ENCODE data around the gene KIAA1586. TPM values are rescaled to one million over a fixed set of nuclear protein-coding genes. Genes with fewer than 3 reads are reported as not detected.
"Not testable (repeated sequence)": the region's sequence is repeated elsewhere in the genome, so short reads cannot be mapped to it uniquely, and the experiment has no call there.

KIAA1586 gene, protein sequence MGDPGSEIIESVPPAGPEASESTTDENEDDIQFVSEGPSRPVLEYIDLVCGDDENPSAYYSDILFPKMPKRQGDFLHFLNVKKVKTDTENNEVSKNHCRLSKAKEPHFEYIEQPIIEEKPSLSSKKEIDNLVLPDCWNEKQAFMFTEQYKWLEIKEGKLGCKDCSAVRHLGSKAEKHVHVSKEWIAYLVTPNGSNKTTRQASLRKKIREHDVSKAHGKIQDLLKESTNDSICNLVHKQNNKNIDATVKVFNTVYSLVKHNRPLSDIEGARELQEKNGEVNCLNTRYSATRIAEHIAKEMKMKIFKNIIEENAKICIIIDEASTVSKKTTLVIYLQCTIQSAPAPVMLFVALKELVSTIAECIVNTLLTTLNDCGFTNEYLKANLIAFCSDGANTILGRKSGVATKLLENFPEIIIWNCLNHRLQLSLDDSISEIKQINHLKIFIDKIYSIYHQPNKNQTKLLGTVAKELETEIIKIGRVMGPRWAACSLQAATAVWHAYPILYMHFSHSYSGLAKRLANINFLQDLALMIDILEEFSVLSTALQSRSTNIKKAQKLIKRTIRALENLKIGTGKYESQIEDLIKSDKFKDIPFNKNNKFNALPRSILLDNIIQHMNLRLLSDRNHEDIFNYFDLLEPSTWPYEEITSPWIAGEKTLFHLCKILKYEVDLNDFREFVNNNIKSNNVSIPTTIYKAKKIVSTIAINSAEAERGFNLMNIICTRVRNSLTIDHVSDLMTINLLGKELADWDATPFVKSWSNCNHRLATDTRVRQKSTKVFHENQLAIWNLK
- 116 TPM for total RNA-seq

DNA sequence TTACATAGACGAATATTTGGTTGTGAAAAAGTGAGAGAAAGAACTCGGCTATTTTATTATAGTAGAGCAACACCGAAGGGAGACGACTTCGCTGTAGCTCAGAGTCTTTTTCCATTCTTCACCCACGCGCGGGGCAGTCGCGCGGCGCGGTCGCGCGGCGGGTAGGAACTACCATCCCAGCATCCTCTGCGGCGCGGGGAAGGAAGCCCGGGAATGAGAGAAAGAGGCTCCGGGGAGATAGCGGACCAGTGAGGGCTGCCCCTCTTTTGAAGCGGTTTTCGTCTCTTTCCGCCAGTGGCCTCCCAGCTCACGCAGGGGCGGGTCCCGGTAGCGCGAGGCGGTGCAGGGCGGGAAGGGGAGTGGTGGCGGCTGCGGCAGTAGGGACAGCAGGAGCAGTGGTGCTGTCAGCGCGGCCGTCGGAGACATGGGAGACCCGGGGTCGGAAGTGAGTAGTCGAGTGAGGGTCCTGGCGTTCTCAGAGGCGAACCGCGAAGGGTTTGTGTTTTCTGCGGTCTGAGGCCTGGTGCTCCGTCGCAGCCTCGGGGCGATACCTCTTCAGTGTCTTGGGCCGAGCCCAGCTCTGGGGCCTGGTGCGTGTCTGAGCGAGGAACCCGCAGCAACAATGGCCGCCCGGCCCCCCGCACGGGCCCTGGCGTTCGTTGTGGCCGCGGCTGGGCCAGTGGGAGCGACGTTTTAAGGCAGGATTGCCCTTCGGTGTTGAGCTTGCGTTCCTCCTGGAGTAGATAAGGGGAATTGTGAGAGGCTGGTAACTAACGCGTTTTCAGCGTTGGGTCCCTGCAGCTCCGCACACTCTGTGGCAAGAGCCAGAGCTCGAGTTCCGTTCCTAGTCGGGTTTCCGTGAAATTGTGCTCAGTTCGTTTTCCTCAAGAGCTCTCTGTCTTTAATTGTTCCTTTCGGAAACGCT lies at the start of gene KIAA1586:
Gene KIAA1586 (plus strand): TSS at position 362 of the 925 bp plus-strand sequence. CDS start 63 bp downstream, at position 425.
- DNase-seq = peak; percentile 96

DNA sequence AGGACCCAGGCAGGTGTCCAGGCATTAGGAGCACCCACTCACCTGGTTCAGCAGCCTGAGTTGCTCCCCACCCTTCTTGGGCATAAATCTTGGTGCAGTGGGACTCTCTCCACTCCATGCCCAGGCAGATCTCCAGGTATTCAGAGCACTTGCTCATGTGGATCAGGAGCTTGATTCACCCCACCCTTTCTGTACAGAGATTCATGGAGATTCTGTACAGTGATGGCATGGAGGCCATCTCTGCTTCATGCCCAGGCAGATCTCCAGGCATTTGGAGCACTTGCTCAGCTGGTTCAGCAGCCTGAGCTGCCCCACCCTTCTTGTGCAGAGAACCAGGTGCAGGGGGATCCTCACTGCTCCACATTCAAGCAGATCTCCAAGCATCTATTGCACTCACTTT lies 47.4 kb upstream of the KIAA1586 start:
- no peak for DNase-seq

DNA sequence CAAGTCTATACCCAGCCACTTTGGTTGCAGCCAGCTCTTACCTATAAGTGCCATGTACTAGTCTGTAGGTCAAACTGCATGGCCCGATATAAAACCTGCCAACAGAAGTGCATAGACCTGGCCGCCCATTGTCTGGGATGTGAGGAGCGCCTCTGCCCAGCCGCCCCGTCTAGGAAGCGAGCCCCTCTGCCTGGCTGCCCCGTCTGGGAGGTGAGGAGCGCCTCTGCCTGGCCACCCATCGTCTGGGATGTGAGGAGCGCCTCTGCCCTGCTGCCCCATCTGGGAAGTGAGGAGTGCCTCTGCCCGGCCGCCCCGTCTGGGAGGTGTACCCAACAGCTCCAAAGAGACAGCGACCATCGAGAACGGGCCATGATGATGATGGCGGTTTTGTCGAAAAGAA lies 46.7 kb upstream of the KIAA1586 start:
- DNase-seq = not testable (repeated sequence)

DNA sequence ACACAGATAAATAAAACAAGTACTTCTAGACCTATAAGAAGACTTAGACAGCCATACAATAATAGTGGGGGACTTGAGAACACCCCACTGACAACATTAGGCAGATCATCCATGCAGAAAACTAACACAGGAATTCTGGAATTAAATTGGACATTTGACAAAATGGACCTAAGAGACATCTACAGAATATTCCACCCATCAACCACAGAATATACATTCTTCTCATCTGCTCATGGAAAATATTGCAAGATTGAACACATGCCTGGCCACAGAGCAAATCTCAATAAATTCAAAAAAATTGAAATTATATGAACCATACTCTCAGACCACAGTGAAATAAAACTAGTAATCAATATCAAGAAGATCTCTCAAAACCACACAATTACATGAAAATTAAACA lies 44.3 kb upstream of the KIAA1586 start:
- no peak for DNase-seq

DNA sequence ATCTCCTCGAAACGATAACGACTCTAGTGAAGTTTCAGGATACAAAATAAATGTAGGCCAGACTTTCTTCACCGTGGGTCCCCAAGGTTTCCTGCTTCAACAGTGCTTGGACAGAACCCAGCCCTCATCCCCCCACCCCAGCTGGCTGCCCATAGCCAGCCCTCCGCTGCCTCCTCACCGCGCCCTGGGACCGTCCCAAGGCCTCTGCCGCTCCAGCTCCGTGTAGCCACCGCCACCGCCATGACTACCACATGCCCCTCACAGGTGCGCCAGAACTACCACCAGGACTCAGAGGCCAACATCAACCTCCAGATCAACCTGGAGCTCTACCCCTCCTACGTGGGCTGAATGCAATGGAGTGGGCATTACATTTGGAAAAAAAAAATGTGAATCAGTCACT lies 42.2 kb upstream of the KIAA1586 start:
- DNase-seq = no peak

DNA sequence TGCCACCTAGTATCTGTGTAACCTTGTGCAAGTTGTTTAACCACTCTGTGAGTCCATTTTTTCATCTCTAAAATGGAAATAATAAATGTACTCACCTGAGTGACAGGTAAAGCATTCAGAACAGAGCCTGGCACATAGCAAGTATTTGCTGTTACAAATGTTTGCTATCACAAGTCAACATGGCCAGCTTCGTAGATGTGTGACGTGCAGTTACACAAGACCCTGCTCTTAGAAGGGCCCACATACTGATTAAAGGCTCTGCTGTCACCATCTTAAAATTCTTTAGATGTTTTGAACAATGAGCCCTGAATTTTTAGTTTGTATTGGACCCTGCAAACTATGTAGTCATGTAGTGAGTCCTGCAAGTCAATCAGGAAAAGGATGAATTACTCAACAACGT lies 40.4 kb upstream of the KIAA1586 start:
- no peak for DNase-seq

DNA sequence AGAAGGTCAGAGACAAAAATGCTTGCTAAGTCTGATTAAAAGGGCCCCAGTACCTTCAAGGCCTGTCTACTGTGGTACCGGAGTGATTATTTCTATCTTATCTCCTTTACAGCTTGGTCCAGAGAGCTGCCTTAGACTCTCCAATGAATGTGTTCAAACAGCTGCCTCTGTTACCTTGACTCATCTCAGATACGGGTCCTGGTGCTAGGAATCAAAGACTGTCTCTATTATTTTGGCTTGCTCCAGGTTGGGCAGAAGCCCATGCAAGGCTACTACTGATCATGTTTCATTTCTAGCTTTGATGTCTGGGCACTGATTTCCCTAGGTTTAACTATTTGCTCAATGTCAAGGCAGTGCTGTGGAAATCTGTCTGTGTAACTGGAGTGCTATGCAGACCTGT lies 38.4 kb upstream of the KIAA1586 start:
- not testable (repeated sequence) for DNase-seq

DNA sequence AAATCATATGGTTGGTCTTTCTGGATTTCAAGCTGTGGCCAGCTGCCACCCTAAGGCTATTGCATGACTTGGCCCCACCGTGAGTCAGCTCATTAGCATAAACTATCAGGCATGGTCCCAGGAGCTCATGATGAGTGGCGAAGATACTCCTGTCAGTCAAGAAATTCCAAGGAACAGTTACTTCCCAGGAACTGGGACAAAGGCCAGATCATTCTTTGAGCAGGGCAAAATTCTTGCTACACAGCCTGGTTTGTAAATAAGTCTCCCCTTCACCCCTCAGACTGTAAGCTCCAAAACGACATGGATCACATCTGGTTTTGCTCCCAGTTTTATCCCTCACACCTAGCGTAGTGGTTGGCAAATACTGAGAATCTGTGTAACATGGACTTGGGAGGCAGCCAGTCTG lies 33.0 kb upstream of the KIAA1586 start:
- DNase-seq = no peak

DNA sequence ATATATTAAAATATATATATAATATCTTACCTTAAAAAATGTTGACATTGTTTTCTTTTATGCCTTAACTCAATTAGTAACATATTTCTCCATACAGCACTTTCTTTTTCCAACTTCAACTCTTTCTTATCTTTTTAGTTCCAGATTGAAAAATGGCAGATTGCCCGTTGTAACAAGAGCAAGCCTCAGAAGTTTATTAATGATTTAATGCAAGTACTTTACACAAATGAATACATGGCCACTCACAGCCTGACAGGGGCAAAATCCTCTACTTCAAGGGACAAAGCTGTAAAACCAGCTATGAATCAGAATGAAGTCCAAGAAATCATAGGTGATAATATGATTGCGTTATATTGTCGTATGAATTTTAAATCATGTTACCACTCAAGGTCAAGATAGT lies 29.4 kb upstream of the KIAA1586 start:
- no peak for DNase-seq

DNA sequence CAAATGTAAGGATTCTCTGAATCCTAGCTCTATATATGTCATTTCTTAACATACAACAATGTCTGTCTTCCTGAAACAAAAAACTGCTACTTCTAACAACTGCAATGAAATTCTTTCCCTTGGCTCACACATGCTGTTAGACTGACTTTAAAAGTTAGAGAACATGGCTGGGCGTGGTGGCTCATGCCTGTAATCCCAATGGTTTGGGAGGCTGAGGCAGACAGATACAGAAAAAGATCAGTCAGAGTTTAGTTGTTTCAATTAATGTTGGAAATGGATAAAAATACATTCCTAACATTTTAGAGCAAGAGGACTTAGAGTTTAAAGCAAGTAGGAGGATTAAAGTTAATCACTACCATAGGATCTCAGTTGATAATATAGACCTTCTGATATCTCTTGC lies 28.7 kb upstream of the KIAA1586 start:
- DNase-seq = no peak

DNA sequence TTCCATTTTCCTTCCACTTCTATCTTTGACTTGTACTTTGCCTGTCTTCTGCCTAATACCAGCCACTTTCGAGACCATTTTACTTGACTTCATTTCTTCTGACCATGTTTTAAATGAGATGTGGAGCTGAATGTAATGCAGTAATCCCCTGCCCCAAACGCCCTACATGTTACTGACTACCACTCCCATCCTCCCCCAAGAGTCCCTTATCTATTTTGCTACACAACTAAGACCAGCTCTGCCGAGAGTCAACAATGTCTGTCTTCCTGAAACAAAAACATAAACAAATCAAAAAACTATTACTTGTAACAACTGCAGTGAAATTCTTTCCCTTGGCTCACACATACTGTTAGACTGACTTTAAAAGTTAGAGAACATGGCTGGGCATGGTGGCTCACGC lies 27.1 kb upstream of the KIAA1586 start:
- DNase-seq = no peak

DNA sequence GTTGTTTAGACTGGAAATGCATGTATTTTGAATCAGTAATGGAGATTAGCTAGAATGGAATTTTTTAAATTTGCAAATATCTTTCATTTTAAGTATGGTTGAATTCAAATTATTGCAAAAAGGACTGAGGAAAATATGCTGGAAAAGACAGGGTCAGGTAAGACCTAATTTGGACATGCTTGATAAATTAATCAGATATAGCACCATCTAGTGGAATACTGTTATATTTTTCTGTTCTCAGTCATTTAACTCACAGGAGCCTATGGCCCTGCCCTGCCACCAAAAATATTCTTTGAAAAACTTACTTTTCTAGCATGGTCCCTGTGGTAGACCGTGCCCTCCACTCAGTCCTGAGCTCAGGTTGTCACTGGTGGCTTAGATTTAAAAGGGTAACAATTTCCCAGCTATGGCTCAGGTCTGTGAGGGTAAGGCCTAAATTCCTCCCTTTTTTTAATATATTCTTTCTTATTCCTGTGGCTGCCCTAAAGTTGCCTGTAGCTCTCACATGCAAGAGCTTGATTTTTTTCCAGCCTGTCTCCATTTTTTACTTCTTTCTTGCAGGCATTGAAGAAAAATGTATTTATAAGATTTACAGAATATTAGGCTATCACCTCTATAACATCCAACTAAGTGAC lies 25.3 kb upstream of the KIAA1586 start:
- no peak for DNase-seq

DNA sequence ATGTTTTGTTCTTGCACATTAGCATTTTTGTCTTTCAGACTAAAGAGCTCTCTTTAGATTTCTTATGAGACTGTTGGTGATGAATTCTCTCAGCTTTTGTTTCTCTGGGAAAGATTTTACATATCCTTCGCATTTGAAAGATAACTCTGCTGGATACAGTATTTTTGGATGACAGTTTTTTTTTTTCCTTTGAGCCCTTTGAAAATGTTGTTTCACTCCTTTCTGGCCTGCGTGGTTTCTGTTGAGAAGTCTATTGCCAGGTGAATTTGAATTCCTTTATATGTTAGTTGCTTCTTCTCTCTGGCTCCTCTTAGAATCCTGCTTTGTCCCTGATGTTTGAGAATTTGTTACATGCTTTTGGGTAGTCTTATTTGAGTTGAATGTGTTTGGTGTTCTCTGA lies 22.2 kb upstream of the KIAA1586 start:
- DNase-seq = no peak

DNA sequence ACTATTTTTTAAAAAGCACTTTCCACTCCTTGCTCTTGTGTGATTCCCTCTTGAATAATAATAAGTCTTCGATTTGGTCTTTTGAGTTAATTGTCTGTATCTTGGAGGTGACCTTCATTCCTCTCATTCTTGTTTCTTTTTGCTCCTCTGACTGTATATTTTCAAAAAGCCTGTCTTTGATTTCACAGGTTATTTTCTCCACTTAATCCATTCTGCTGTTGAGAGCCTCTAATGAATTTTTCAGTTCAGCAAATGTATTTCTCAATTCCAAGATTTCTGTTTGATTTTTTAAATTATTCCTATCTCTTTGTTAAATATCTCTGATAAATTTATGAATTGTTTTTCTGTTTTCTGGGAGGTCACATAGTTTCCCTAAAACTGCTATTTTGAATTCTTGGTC lies 21.7 kb upstream of the KIAA1586 start:
- DNase-seq = no peak

DNA sequence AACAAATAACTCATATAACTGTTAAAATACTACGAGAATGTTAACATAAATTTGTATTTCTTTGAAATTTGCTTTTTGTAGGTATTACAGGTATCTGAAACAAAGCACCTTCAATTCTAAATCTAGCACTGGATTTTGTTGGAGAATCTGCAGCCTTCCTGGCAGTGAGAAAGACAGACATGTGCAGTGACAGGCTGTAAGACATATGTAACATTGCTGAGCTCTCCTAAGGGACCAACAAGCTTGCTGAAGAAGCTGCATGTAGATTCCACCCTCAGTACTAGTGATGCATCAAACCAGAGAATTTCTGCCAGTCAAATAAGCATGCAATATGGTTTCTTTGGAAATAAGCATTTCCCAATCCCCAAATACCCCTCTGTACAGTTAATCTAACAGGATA lies 20.5 kb upstream of the KIAA1586 start:
- no peak for DNase-seq

DNA sequence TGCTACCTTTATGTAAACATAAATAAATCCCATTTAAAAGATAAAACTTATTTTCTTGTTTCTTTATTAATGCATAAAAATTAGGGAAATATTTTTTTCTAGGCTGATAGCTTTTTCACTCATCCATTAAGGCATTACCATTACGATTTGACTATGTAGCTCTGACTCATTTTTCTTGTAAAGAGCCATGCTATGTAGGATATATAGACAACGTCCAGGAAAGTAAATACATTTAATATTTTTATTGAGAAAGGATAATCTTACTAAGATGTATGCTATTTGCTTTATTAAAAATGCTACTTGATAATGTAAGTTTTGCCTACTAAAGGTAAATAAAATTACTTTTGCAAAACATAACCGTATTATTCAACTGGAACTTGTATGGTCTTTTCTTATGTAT lies 19.2 kb upstream of the KIAA1586 start:
- DNase-seq = no peak

DNA sequence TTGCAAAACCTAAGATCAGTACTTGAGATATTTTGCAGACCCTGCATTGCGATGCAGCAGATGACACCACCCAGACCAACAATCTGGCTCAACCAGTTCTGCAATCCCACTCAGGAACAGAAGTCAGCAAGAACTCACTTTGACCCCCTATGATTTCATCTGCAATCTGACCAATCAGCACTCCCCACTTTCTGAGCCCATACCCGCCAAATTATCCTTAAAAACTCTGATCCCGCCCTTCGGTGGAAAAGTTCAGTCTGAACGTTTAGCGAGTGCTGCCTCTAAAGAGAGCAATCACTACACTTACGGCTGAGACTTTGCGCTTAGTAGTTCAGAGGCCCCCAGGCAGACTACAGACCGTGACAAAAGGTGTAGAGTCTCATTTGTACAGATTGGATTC lies 17.3 kb upstream of the KIAA1586 start:
- no peak for DNase-seq

DNA sequence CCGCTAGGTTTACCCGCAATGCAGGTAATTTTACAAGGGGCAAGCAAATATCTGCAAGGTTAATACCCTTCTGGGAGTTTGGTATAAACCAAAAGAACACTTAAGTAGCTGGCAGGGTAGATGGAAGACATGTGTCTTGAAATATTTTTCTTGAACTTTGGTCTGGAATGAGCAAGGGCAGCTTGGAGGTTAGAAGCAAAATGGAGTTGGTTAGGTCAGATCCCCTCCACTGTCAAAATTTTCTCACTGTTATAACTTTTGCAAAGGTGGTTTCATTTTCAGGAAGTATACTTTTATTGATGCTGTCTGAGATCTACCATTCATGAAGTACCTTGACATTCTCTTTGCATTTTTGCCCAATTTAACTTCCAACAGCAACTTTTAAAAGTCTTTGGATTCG lies 13.3 kb upstream of the KIAA1586 start:
- DNase-seq = no peak

DNA sequence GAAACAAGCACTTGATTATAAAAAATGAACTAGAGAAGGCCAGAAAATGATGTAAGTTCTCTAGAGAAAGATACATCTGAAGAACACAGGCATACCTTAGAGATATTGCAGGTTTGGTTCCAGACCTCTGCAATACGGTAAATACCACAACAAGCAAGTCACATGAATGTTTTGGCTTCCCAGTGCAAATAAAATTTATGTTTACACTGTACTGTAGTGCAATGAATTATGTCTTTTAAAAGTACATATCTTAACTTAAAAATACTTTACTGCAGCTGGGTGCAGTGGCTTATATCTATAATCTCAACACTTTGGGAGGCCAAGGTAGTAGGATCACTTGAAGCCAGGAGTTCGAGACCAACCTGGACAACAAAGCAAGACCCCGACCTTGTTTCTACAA lies 10.9 kb upstream of the KIAA1586 start:
- no peak for DNase-seq

DNA sequence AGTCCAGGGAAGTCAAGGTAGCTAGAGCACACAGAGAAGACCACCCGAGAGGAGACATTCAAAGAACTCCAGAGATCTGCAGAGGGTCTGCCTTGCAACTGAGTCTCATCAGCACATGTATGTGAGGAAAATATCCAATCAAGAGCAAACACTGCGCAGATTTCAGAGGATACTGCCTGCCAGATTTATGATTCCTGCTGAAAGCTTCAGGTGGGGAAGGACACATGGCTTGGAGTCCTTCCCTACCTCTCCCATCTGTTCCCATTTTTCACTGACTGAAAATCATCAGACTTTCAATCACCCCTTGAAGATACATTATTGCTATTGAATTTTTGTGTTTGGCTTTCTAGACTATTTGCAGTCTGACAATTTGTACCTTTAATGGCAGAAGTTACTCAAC lies 7.6 kb upstream of the KIAA1586 start:
- no peak for DNase-seq

DNA sequence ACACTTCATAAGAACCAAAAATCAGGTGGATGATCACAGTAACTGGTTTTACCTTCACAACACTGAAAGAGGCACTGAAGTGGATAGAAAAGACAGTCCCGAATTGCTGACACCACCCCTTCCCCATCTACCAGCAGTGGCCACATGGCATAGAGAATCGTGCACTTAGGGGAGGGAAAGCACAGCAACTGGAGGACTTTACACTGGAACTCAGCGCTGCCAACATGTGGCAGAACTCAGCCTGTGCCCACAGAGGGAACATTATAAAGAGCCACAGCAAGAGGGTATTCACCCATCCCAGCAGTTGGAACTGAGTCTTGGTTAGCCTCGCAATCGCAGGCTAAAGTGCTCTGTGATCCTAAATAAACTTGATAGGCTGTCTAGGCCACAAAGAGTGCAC lies 6.5 kb upstream of the KIAA1586 start:
- no peak for DNase-seq

DNA sequence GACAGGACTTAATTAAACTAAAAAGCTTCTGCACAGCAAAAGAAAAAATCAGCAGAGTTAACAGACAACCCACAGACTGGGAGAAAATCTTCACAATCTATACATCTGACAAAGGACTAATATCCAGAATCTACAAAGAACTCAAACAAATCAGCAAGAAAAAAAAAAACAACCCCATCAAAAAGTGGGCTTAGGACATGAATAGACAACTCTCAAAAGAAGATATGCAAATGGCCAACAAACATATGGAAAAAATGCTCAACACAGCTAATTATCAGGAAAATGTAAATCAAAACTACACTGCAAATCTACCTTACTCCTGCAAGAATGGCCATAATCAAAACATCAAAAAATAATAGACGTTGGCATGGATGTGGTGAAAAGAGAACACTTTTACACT lies 2.4 kb upstream of the KIAA1586 start:
- not testable (repeated sequence) for DNase-seq
